Fibroblast of lung (primary cell): ENCODE measurements around the gene RERE. TPM values are rescaled to one million over a fixed set of nuclear protein-coding genes. Genes with fewer than 3 reads are reported as not detected.

Source experiments
- DNase-seq, 2 donors: peaks; one replicate each; pipeline versions ENCODE4 v3.0.0 to v3.0.0-alpha.2; 2010; ENCODE audit warnings: low read depth in 2 of 2
- H2AFZ ChIP-seq: 2 replicates; pipeline ENCODE4 v1.5.1; 2012; ENCODE audit warnings: low read length, control low read depth, inconsistent platforms
- H3K27ac ChIP-seq: 2 replicates; pipeline ENCODE4 v1.5.1; 2011; ENCODE audit warnings: low read length, control low read depth; ENCODE audit not compliant: insufficient read depth
- H3K27me3 ChIP-seq: 2 replicates; pipeline ENCODE4 v1.5.1; 2011; ENCODE audit warnings: mild to moderate bottlenecking, low read length; ENCODE audit not compliant: control insufficient read depth, insufficient read depth
- H3K36me3 ChIP-seq: 2 replicates; pipeline ENCODE4 v1.5.1; 2011; ENCODE audit warnings: low read length; ENCODE audit not compliant: control insufficient read depth, insufficient read depth
- H3K4me1 ChIP-seq: 2 replicates; pipeline ENCODE4 v1.5.1; 2011; ENCODE audit warnings: low read length; ENCODE audit not compliant: control insufficient read depth, insufficient read depth; ENCODE audit errors: extremely low read depth
- H3K4me2 ChIP-seq: 2 replicates; pipeline ENCODE4 v1.5.1; 2011; ENCODE audit warnings: low read length, control low read depth; ENCODE audit not compliant: insufficient read depth; ENCODE audit errors: extremely low read depth
- H3K4me3 ChIP-seq, 4 experiments: fragments of 200-600 bp in 1 of 4; sonication (generic) in 1 of 4; replicated peaks in 1 of 4; 2 replicates each; pipeline ENCODE4 v1.5.1; 2011 to 2016; ENCODE audit warnings: low read length in 4 of 4, low read depth in 3 of 4, mild to moderate bottlenecking in 3 of 4, control low read depth in 2 of 4, inconsistent platforms in 1 of 4, mixed read lengths in 1 of 4; ENCODE audit not compliant: insufficient read depth in 1 of 4; ENCODE audit errors: control extremely low read depth in 1 of 4
- H3K79me2 ChIP-seq: 2 replicates; pipeline ENCODE4 v1.5.1; 2012; ENCODE audit warnings: mild to moderate bottlenecking, low read length, inconsistent platforms; ENCODE audit not compliant: control insufficient read depth, insufficient read depth
- H3K9ac ChIP-seq: 2 replicates; pipeline ENCODE4 v1.5.1; 2011; ENCODE audit warnings: mild to moderate bottlenecking, low read length, control low read depth; ENCODE audit not compliant: insufficient read depth
- H3K9me3 ChIP-seq: 2 replicates; pipeline ENCODE4 v1.5.1; 2012; ENCODE audit warnings: low read depth, low read length; ENCODE audit not compliant: control insufficient read depth, insufficient read depth
- H4K20me1 ChIP-seq: 2 replicates; pipeline ENCODE4 v1.5.1; 2011; ENCODE audit warnings: low read length; ENCODE audit not compliant: control insufficient read depth, insufficient read depth; ENCODE audit errors: extremely low read depth
- EZH2 ChIP-seq: IDR thresholded peaks from 2 replicates; pipeline ENCODE4 v1.5.1; 2012; ENCODE audit warnings: low read length, control low read depth, mild to moderate bottlenecking; ENCODE audit errors: missing control alignments
- polyA plus RNA-seq, 2 donors: library from polyadenylated mRNA; depleted of rRNA in 1 of 2; stranded (reverse) in 1 of 2; unstranded in 1 of 2; fragments of >200 nt; gene quantifications; 2 replicates each; pipeline ENCODE4 v1.2.1, GENCODE V29; 2011 to 2012; ENCODE audit warnings: missing spikeins in 1 of 2
- total RNA-seq: library from RNA; depleted of rRNA; stranded (reverse); fragments of >200 nt; gene quantifications from 2 replicates; pipeline ENCODE4 v1.2.1, GENCODE V29; 2014
- TF ChIP-seq, protein P1 (sequence below), 2 donors: IDR thresholded peaks in 1 of 2; conservative IDR thresholded peaks in 1 of 2; 1 replicate in 1 of 2; 2 replicates in 1 of 2; pipeline ENCODE4 v1.5.1; 2011 to 2012; ENCODE audit warnings: low read length in 2 of 2, control low read depth in 1 of 2, inconsistent platforms in 1 of 2, low read depth in 1 of 2, mild to moderate bottlenecking in 1 of 2

Gene RERE
- total and polyA plus RNA-seq, 2 donors (not counting 1 experiment from before 2014, with no cell fraction given), result 3.7 to 51.0 TPM

DNA sequence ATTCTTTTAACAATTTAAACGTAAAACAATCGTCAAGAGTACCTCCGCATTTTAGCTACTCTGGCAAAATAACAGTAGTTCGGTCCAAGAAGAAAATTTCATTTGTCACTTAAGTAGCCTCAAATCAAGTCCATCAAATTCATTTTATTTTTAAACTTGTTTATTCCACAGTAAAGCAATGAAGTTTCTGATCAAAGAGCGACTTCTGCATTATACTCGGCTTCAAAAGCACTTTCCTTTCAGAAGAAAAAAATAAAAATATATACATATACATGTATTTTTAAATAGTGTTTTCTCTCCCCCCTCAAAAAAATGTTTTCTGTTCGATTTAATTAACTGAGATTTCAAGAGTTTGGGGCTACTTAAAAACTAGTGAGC, 115.0 kb downstream of the RERE start:
- no peaks in the 10 kb centered on the region for H4K20me1 ChIP-seq
- peak overlapping the region; percentile 66 for H3K9ac ChIP-seq
- peak overlapping the region; percentile 57 to 87 (median 64) for H3K4me3 ChIP-seq
- H3K36me3 ChIP-seq, result no peaks in the 10 kb centered on the region
- H3K4me1 ChIP-seq, result peaks cover 6% of the 10 kb centered on the region
- H3K9me3 ChIP-seq, result no peaks in the 10 kb centered on the region
- peaks cover 15% of the 10 kb centered on the region for H3K79me2 ChIP-seq
- DNase-seq, result no peak
- peak overlapping the region; percentile 77 for H3K4me2 ChIP-seq
- H3K27me3 ChIP-seq, result no peaks in the 10 kb centered on the region
- no peak overlapping the region for H2AFZ ChIP-seq
- peak overlapping the region; percentile 55 for H3K27ac ChIP-seq
- TF ChIP-seq, protein P1, sequence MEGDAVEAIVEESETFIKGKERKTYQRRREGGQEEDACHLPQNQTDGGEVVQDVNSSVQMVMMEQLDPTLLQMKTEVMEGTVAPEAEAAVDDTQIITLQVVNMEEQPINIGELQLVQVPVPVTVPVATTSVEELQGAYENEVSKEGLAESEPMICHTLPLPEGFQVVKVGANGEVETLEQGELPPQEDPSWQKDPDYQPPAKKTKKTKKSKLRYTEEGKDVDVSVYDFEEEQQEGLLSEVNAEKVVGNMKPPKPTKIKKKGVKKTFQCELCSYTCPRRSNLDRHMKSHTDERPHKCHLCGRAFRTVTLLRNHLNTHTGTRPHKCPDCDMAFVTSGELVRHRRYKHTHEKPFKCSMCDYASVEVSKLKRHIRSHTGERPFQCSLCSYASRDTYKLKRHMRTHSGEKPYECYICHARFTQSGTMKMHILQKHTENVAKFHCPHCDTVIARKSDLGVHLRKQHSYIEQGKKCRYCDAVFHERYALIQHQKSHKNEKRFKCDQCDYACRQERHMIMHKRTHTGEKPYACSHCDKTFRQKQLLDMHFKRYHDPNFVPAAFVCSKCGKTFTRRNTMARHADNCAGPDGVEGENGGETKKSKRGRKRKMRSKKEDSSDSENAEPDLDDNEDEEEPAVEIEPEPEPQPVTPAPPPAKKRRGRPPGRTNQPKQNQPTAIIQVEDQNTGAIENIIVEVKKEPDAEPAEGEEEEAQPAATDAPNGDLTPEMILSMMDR (conservative IDR thresholded peaks at IDR 0.05 in 1 of 2, IDR thresholded peaks at IDR 0.05 in 1 of 2; ENCODE audit: low read depth in 1 of 2, low read length in 2 of 2), result no peak
- no peak for TF ChIP-seq EZH2

GRCh38 chr1:8701794-8702471, 115.5 kb downstream of the RERE start:
- DNase-seq, result peak in 1 of 2 donors; percentile 39
- no peaks in the 10 kb centered on the region for H3K27me3 ChIP-seq
- no peaks in the 10 kb centered on the region for H3K9me3 ChIP-seq
- TF ChIP-seq, protein P1 (conservative IDR thresholded peaks at IDR 0.05 in 1 of 2, IDR thresholded peaks at IDR 0.05 in 1 of 2; ENCODE audit: low read depth in 1 of 2, low read length in 2 of 2), result no peak
- no peak for TF ChIP-seq EZH2
- peak overlapping the region; percentile 77 for H3K4me2 ChIP-seq
- H4K20me1 ChIP-seq, result no peaks in the 10 kb centered on the region
- peaks cover 15% of the 10 kb centered on the region for H3K79me2 ChIP-seq
- no peak overlapping the region for H2AFZ ChIP-seq
- peaks cover 3% of the 10 kb centered on the region for H3K4me1 ChIP-seq
- H3K36me3 ChIP-seq, result no peaks in the 10 kb centered on the region
- peak overlapping the region; percentile 43 for H3K9ac ChIP-seq
- H3K27ac ChIP-seq, result peak overlapping the region; percentile 55
- H3K4me3 ChIP-seq, result peak overlapping the region; percentile 57 to 87 (median 64)

DNA sequence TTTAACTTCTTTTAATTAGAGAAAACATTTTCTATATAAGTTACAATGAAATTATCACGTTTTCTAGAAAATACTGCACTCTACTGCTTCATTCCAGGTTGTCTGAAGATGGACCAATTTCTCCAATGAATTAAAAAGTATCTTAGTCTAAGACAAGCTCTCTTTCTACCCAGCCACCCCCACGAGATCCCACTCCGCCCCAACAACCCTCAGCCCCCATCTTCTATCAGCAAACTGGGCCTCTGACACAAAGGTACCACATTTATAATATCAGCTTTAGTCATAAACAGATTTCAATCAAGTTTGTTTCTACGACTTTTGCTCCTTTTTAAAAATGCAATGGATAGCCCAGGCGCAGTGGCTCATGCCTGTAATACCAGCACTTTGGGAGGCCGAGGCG, 117.8 kb downstream of the RERE start:
- H4K20me1 ChIP-seq, result no peaks in the 10 kb centered on the region
- DNase-seq, result no peak
- H2AFZ ChIP-seq, result no peak overlapping the region
- H3K4me3 ChIP-seq, result no peak overlapping the region
- H3K79me2 ChIP-seq, result peaks cover 18% of the 10 kb centered on the region
- TF ChIP-seq EZH2, result no peak
- TF ChIP-seq, protein P1 (conservative IDR thresholded peaks at IDR 0.05 in 1 of 2, IDR thresholded peaks at IDR 0.05 in 1 of 2; ENCODE audit: low read depth in 1 of 2, low read length in 2 of 2), result no peak
- no peak overlapping the region for H3K9ac ChIP-seq
- H3K27ac ChIP-seq, result no peak overlapping the region
- H3K4me1 ChIP-seq, result peaks cover 3% of the 10 kb centered on the region
- H3K36me3 ChIP-seq, result no peaks in the 10 kb centered on the region
- H3K9me3 ChIP-seq, result no peaks in the 10 kb centered on the region
- H3K4me2 ChIP-seq, result no peak overlapping the region
- no peaks in the 10 kb centered on the region for H3K27me3 ChIP-seq
